Breast epithelium (tissue), 4 donors: ENCODE data around the gene ESPN. TPM values are rescaled to one million over a fixed set of nuclear protein-coding genes. Genes with fewer than 3 reads are reported as not detected.

Source experiments
- DNase-seq, 2 donors: peaks; one replicate each; pipeline ENCODE4 v3.0.0-alpha.2; 2019; ENCODE audit warnings: low spot score in 2 of 2
- H3K27ac ChIP-seq, 2 donors: fragments of 200-600 bp; sonication (generic) in 1 of 2; one replicate each; pipeline ENCODE4 v1.5.1; 2016 to 2019; ENCODE audit warnings: mild to moderate bottlenecking in 1 of 2
- H3K27me3 ChIP-seq, 2 donors: fragments of 200-600 bp; sonication (generic) in 1 of 2; one replicate each; pipeline versions ENCODE4 v1.5.1 to v1.6.0; 2017 to 2019; ENCODE audit warnings: control low read depth in 1 of 2, mild to moderate bottlenecking in 1 of 2
- H3K36me3 ChIP-seq: fragments of 200-600 bp; one replicate; pipeline ENCODE4 v1.5.1; 2019
- H3K4me1 ChIP-seq, 2 donors: fragments of 200-600 bp; sonication (generic); one replicate each; pipeline ENCODE4 v1.5.1; 2016 to 2019; ENCODE audit warnings: control low read depth in 1 of 2
- H3K4me3 ChIP-seq, 3 donors: fragments of 200-600 bp; sonication (generic); 1 replicate in 2 of 3; 2 replicates in 1 of 3; pipeline ENCODE4 v1.5.1; 2016 to 2019; ENCODE audit warnings: mild to moderate bottlenecking in 3 of 3, moderate library complexity in 2 of 3
- H3K9me3 ChIP-seq, 2 donors: fragments of 200-600 bp; sonication (generic) in 1 of 2; one replicate each; pipeline ENCODE4 v1.5.1; 2016 to 2019; ENCODE audit warnings: control low read depth in 1 of 2
- CTCF ChIP-seq, 3 donors: fragments of 450-650 bp; IDR thresholded peaks; one replicate each; pipeline ENCODE4 v1.5.1; 2016 to 2017; ENCODE audit warnings: antibody characterized with exemption in 3 of 3, mild to moderate bottlenecking in 3 of 3, moderate library complexity in 3 of 3
- POLR2A ChIP-seq: fragments of 450-650 bp; IDR thresholded peaks from one replicate; pipeline ENCODE4 v1.6.1; 2016; ENCODE audit warnings: antibody characterized with exemption, mild to moderate bottlenecking, moderate library complexity
- POLR2AphosphoS5 ChIP-seq, 3 donors: sonication (generic); formaldehyde crosslinking; IDR thresholded peaks; one replicate each; pipeline ENCODE4 v1.6.1; 2017; ENCODE audit warnings: antibody characterized with exemption in 3 of 3
- intact Hi-C: fragments of 100-400 bp; cut with DNase I; formaldehyde crosslinking; loops from one replicate; pipeline ENCODE4 v1.15.1; 2023; ENCODE audit warnings: low total_unique reads
- total RNA-seq, 3 donors: library from RNA; depleted of rRNA; stranded (reverse); fragments of >200 nt; gene quantifications; one replicate each; pipeline ENCODE4 v1.1.0, GENCODE V29; 2016

Gene ESPN
- total RNA-seq, 3 donors from 2014 or later: 10.8 to 11.1 TPM; not detected in 1

GRCh38 chr1:6446665-6447015, 22.1 kb downstream of the ESPN start:
- Histone ChIP-seq H3K9me3 (no peaks in the 10 kb centered on the region), H3K27me3 (peaks cover 5 to 37% of the 10 kb centered on the region in 2 donors), H3K4me1 (no peaks in the 10 kb centered on the region), H3K27ac (no peak overlapping the region), H3K36me3 (no peaks in the 10 kb centered on the region), H3K4me3 (peak overlapping the region in 2 of 3 donors; percentile 37 to 60)
- TF ChIP-seq POLR2A: no peak
- no peak for TF ChIP-seq POLR2AphosphoS5 (IDR thresholded peaks at IDR 0.05)
- TF ChIP-seq CTCF (IDR thresholded peaks at IDR 0.05): no peak
- intact Hi-C loops: no loop called here
- no peak for DNase-seq

- intact Hi-C loops: no loop called here
- TF ChIP-seq CTCF (IDR thresholded peaks at IDR 0.05): no peak
- TF ChIP-seq POLR2AphosphoS5 (IDR thresholded peaks at IDR 0.05): no peak
- TF ChIP-seq POLR2A: no peak
Observed at GRCh38 chr1:6447016-6447817, 22.6 kb downstream of the ESPN start.

GRCh38 chr1:6447818-6448748, 23.5 kb downstream of the ESPN start:
- no peak for TF ChIP-seq CTCF (IDR thresholded peaks at IDR 0.05)
- Histone ChIP-seq H3K27ac (no peak overlapping the region), H3K36me3 (no peaks in the 10 kb centered on the region), H3K9me3 (no peaks in the 10 kb centered on the region), H3K4me3 (peak overlapping the region in 2 of 3 donors; percentile 37 to 60), H3K27me3 (peaks cover 5 to 50% of the 10 kb centered on the region in 2 donors), H3K4me1 (no peaks in the 10 kb centered on the region)
- no peak for DNase-seq
- intact Hi-C loops: no loop called here

More at GRCh38 chr1:6447016-6447817, 22.6 kb downstream of the ESPN start:
- Histone ChIP-seq H3K4me1 (no peaks in the 10 kb centered on the region), H3K9me3 (no peaks in the 10 kb centered on the region), H3K36me3 (no peaks in the 10 kb centered on the region), H3K4me3 (peak overlapping the region in 2 of 3 donors; percentile 37 to 60), H3K27ac (no peak overlapping the region), H3K27me3 (peaks cover 5 to 41% of the 10 kb centered on the region in 2 donors)
- no peak for DNase-seq

GRCh38 chr1:6448749-6449631, 24.4 kb downstream of the ESPN start:
- Histone ChIP-seq H3K9me3 (no peaks in the 10 kb centered on the region), H3K36me3 (no peaks in the 10 kb centered on the region), H3K27me3 (peaks cover 5 to 59% of the 10 kb centered on the region in 2 donors), H3K4me1 (no peaks in the 10 kb centered on the region), H3K4me3 (peak overlapping the region in 2 of 3 donors; percentile 37 to 60), H3K27ac (no peak overlapping the region)
- DNase-seq: no peak
- intact Hi-C loops: no loop called here
- TF ChIP-seq CTCF (IDR thresholded peaks at IDR 0.05): no peak
- TF ChIP-seq POLR2AphosphoS5 (IDR thresholded peaks at IDR 0.05): no peak
- TF ChIP-seq POLR2A: no peak
